Epithelial cell of esophagus (primary cell): Measurements from ENCODE around the gene MRGPRD.

Source experiments
- DNase-seq: peaks from one replicate; pipeline ENCODE4 v3.0.0; 2010; ENCODE audit warnings: low read depth
- H3K4me3 ChIP-seq: 2 replicates; pipeline ENCODE4 v1.5.1; 2011; ENCODE audit warnings: mild to moderate bottlenecking, low read length, control low read depth
- CTCF ChIP-seq: IDR thresholded peaks from 2 replicates; pipeline ENCODE4 v1.5.1; 2011; ENCODE audit warnings: low read depth, mild to moderate bottlenecking, low read length, control low read depth, inconsistent platforms; ENCODE audit not compliant: insufficient read depth; ENCODE audit errors: missing control alignments

MRGPRD gene

GRCh38 chr11:69005631-69006368, 25.0 kb upstream of the MRGPRD start:
- no peak overlapping the region for H3K4me3 ChIP-seq
- no peak for DNase-seq
- TF ChIP-seq CTCF, result no peak

- no peak overlapping the region for H3K4me3 ChIP-seq
- TF ChIP-seq CTCF, result no peak
- DNase-seq, result no peak
Measured at GRCh38 chr11:69005183-69005630, 24.4 kb upstream of the MRGPRD start.

- no peak overlapping the region for H3K4me3 ChIP-seq
- DNase-seq, result no peak
- TF ChIP-seq CTCF, result no peak
Measured at GRCh38 chr11:69004411-69005182, 23.8 kb upstream of the MRGPRD start.

- H3K4me3 ChIP-seq, result no peak overlapping the region
- TF ChIP-seq CTCF, result no peak
- no peak for DNase-seq
Measured at GRCh38 chr11:69003866-69004367, 23.1 kb upstream of the MRGPRD start.

- no peak overlapping the region for H3K4me3 ChIP-seq
- TF ChIP-seq CTCF, result no peak
- no peak for DNase-seq
Measured at GRCh38 chr11:69003301-69003865, 22.6 kb upstream of the MRGPRD start.

- no peak for DNase-seq
- no peak for TF ChIP-seq CTCF
- no peak overlapping the region for H3K4me3 ChIP-seq
Measured at GRCh38 chr11:69002570-69003231, 21.9 kb upstream of the MRGPRD start.
